Brain microvascular endothelial cell (primary cell): Measurements from ENCODE around the gene HYOU1.
"Not testable (repeated sequence)": the region's sequence is repeated elsewhere in the genome, so short reads cannot be mapped to it uniquely, and the experiment has no call there.

Source experiments
- DNase-seq: peaks from one replicate; pipeline ENCODE4 v3.0.0-alpha.2; 2020
- H3K27ac ChIP-seq: fragments of 250-450 bp; sonication (Bioruptor Pico); 2 replicates; pipeline ENCODE4 v1.5.1; 2020; ENCODE audit warnings: mild to moderate bottlenecking, moderate library complexity
- H3K27me3 ChIP-seq: fragments of 250-450 bp; sonication (Bioruptor Pico); replicated peaks from 2 replicates; pipeline ENCODE4 v1.5.1; 2020; ENCODE audit warnings: mild to moderate bottlenecking
- H3K36me3 ChIP-seq: fragments of 250-450 bp; sonication (Bioruptor Pico); replicated peaks from 2 replicates; pipeline ENCODE4 v1.5.1; 2020; ENCODE audit warnings: mild to moderate bottlenecking
- H3K4me3 ChIP-seq: 2 replicates; pipeline ENCODE4 v1.5.1; 2011; ENCODE audit warnings: low read depth, mild to moderate bottlenecking, control low read depth, low read length, moderate library complexity
- in situ Hi-C: cut with HindIII; loops from 2 replicates; pipeline ENCODE4 v1.10.0; 2017; ENCODE audit warnings: low sequenced_read_pairs, low pct_ligation_motif_present
- TF ChIP-seq, protein P1 (sequence below): IDR thresholded peaks from 2 replicates; pipeline ENCODE4 v1.5.1; 2011; ENCODE audit warnings: low read depth, mild to moderate bottlenecking, moderate library complexity, low read length, control low read depth, inconsistent platforms; ENCODE audit errors: missing control alignments

HYOU1 gene

DNA sequence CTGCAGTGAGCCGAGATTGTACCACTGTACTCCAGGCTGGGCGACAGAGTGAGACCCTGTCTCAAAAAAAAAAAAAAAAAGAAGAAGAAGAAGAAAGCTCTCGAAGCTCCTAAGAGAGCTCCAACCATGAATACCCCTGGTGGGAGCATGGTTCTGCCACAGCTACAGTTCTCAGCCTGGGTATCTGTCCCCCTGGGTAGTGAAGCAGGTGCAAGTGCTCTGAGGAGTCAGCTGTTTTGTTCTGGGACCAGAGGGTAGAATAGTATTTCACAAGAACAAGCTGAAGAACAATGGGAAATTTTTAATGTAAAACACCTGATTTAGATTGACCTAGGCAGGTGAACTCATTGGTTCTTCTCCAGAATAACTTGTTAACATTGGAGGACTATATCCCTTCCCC, 4.3 kb upstream of the HYOU1 start:
- no peak for DNase-seq
- Histone ChIP-seq H3K4me3 (no peak overlapping the region), H3K27ac (no peak overlapping the region), H3K36me3 (no peaks in the 10 kb centered on the region), H3K27me3 (no peaks in the 10 kb centered on the region)
- in situ Hi-C loops: no loop called here
- TF ChIP-seq, protein P1, sequence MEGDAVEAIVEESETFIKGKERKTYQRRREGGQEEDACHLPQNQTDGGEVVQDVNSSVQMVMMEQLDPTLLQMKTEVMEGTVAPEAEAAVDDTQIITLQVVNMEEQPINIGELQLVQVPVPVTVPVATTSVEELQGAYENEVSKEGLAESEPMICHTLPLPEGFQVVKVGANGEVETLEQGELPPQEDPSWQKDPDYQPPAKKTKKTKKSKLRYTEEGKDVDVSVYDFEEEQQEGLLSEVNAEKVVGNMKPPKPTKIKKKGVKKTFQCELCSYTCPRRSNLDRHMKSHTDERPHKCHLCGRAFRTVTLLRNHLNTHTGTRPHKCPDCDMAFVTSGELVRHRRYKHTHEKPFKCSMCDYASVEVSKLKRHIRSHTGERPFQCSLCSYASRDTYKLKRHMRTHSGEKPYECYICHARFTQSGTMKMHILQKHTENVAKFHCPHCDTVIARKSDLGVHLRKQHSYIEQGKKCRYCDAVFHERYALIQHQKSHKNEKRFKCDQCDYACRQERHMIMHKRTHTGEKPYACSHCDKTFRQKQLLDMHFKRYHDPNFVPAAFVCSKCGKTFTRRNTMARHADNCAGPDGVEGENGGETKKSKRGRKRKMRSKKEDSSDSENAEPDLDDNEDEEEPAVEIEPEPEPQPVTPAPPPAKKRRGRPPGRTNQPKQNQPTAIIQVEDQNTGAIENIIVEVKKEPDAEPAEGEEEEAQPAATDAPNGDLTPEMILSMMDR: no peak

DNA sequence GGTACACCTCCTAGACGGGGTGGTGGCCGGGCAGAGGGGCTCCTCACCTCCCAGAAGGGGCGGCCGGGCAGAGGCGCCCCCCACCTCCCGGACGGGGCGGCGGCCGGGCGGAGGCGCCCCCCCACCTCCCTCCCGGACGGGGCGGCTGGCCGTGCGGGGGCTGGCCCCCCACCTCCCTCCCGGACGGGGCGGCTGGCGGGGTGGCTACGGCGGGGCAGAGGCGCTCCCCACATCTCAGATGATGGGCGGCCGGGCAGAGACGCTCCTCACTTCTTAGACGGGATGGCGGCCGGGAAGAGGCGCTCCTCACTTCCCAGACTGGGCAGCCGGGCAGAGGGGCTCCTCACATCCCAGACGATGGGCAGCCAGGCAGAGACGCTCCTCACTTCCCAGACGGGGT, 2.1 kb upstream of the HYOU1 start:
- in situ Hi-C loops, H3K27me3 ChIP-seq, H3K27ac ChIP-seq, DNase-seq, H3K4me3 ChIP-seq: not testable (repeated sequence)
- H3K36me3 ChIP-seq: peaks cover 14% of the 10 kb centered on the region

DNA sequence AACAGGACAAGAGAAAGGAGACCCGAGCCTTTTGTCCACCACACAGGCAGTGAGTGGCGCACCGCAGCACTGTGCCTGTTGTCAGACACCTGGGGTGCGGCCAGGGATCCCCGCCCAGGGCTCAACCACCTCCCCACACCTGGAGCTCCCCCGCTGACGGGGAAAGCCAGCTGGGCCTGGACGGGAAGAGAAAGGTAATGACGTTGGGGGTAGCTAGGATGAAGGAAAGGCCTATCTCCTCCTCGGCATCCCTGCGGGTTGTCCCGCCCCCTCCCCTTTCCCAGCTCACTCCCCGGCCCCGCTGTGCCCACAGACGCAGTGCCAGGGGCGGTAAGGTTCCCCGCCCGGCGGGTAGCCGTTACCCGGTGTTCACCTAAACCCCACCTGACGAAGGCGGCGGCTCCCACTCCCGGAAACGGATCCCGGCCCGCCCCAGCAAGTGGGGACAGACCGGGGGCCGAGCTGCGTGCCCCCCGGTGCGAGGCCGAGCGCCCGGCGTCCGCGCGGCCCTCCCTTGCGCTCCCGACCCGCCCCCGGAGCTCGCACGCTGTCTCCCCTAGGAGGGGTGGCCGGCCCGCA, 495 bp downstream of the HYOU1 start:
- in situ Hi-C loops: no loop called here
- peaks cover 39% of the 10 kb centered on the region for H3K36me3 ChIP-seq
- H3K27me3 ChIP-seq: no peaks in the 10 kb centered on the region
- no peak for DNase-seq
- TF ChIP-seq, protein P1: no peak
- H3K27ac ChIP-seq: peak overlapping the region; percentile 84
- H3K4me3 ChIP-seq: peak overlapping the region; percentile 89

DNA sequence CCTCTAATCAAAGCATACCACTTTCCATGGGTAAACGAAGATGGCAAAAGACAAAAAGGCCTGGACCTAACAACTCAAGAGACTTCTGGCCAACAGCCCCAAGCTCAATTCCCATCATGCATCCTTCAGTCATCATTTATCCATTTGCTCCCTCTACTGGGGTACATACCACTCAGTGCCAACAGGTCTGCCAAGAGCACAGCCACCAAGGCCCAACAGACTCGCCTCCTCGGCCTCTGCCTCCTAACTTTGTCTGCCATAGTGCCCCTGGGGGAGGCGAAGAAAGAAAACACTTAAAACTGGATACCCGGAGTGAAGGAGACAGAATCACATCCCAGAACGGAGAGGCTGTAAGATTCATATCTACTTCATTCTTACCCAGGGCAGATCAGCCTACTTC, 1.1 kb downstream of the HYOU1 start:
- TF ChIP-seq, protein P1: peak; percentile 29
- H3K27ac ChIP-seq: no peak overlapping the region
- in situ Hi-C loops: no loop called here
- peak overlapping the region; percentile 89 for H3K4me3 ChIP-seq
- peaks cover 45% of the 10 kb centered on the region for H3K36me3 ChIP-seq
- no peaks in the 10 kb centered on the region for H3K27me3 ChIP-seq
- no peak for DNase-seq

DNA sequence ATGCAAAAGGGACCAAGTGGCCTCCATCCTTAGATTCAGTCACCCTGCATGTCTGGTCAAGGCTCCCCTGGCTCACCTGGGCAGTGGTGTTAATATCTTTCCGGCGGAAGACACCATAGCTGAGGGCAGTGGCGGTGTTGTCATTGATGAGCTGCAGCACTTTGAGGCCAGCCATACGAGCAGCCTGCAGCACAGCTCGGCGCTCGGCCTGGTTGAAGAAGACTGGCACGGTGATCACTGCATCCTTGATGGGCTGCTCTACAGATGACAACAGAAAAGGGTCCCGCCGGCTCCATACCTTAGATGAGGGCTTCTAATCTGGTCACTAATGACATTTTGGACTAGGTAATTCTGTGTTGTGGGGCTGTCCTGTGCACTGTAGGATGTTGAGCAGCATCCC, 2.6 kb downstream of the HYOU1 start:
- in situ Hi-C loops: no loop called here
- TF ChIP-seq, protein P1: no peak
- H3K4me3 ChIP-seq: no peak overlapping the region
- peaks cover 57% of the 10 kb centered on the region for H3K36me3 ChIP-seq
- DNase-seq: no peak
- H3K27me3 ChIP-seq: no peaks in the 10 kb centered on the region
- H3K27ac ChIP-seq: no peak overlapping the region

DNA sequence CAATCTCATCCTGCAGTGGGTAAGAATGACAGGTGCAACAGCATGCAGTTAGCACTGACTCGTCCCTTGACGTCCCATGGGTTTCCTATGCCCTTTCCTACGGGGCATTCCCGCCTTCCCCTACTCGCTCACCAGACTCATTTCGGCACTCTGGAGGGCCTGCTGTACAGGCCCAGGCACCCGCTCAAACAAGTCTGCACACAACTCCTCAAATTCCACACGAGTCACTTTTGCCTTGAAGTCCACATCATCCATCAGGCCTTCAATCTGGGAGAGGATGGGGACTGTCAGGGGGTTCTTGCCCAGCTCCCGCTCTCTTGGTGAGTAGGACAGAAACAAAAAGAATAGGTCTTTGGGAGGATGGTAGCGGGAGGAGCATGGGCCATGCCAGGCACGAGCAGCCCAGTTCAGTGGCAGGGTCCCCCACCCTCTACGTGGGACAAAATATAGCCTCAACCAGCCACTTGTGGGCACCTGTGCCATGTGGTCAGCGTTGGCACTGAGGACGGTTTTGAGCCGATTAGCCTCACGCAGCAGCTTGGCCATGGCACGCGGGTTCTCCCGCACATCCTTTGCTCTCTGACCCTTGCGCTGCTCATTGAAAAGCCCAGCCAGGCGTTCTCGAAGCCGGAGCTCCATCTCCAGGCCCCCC, 4.7 kb downstream of the HYOU1 start:
- in situ Hi-C loops: no loop called here

More for the DNA sequence above, 4.7 kb downstream of the HYOU1 start:
- Histone ChIP-seq H3K27ac (no peak overlapping the region), H3K4me3 (no peak overlapping the region), H3K27me3 (no peaks in the 10 kb centered on the region), H3K36me3 (peaks cover 79% of the 10 kb centered on the region)
- DNase-seq: no peak
- TF ChIP-seq, protein P1: no peak
